Fibroblast of skin of abdomen (primary cell): Measurements from ENCODE around the gene FOXK1.
"Not testable (repeated sequence)": the region's sequence is repeated elsewhere in the genome, so short reads cannot be mapped to it uniquely, and the experiment has no call there.

ENCODE experiments used
- DNase-seq: peaks from one replicate; pipeline ENCODE4 v3.0.0-alpha.2; 2013

The FOXK1 gene

GRCh38 chr7:4787947-4788626, 106.0 kb downstream of the FOXK1 start:
- no peak for DNase-seq

- no peak for DNase-seq
Observed at GRCh38 chr7:4788627-4789189, 106.6 kb downstream of the FOXK1 start.

- no peak for DNase-seq
Observed at GRCh38 chr7:4789194-4790077, 107.3 kb downstream of the FOXK1 start.

GRCh38 chr7:4790078-4790465, 108.0 kb downstream of the FOXK1 start:
- no peak for DNase-seq

DNA sequence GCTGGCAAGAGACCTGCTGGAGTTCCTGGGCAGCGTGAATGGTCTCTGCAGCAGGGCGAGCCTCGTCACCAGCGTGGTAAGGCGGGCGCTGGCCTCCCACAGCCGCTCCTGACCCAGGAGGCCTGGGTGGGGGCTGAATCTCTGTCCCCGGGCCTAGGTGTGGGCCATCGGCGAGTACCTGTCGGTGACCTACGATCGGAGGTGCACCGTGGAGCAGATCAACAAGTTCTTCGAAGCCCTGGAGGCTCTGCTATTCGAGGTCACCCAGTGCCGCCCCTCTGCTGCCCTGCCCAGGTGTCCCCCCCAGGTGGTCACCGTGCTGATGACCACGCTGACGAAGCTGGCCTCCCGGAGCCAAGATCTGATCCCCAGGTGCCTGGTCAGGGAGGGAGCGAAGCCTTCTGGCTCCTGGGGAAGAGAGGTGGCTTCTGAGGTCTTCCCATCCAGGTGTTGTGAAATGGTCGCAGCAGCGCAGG, 108.5 kb downstream of the FOXK1 start:
- no peak for DNase-seq

- DNase-seq: no peak
Observed at GRCh38 chr7:4791101-4791737, 109.1 kb downstream of the FOXK1 start.

DNA sequence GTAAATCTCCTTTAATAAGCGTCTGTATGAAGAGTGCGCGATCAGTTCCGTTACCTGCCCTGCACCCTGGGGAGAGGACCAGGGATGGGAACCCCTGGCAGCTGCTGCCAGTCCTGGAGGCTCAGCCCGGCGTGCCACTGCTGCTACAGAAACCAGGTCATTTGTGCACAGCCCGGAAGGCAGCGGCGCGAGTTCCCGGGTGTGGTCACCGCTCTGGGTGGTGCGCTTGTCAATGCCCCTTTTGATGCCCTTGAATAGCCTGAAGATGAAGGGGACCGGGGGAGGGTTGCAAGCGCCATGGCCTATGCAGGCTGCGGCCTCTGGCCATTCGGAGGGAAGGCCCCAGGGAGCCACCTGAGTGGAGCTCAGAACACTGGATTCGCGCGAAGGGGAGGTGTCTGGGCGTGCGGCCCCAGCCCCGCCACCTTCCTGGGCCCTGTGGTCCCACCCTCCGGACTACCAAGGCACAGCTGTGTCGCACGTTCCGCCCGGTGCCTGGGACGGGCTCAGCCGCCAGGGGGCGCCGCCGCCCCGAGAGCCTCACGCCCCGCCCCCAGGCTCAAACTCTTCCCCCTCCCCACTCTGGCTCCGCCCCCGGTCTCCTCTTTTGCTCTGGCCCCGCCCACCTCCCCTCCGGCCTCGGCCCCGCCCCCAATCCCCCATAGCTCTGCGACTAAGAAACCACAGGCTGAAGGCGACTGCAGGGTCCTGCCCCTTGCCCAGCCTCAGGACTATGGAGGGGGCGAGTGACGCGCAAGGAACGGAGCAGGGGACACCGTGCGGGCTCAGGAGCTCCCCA, 109.8 kb downstream of the FOXK1 start:
- peak; percentile 63 for DNase-seq

DNA sequence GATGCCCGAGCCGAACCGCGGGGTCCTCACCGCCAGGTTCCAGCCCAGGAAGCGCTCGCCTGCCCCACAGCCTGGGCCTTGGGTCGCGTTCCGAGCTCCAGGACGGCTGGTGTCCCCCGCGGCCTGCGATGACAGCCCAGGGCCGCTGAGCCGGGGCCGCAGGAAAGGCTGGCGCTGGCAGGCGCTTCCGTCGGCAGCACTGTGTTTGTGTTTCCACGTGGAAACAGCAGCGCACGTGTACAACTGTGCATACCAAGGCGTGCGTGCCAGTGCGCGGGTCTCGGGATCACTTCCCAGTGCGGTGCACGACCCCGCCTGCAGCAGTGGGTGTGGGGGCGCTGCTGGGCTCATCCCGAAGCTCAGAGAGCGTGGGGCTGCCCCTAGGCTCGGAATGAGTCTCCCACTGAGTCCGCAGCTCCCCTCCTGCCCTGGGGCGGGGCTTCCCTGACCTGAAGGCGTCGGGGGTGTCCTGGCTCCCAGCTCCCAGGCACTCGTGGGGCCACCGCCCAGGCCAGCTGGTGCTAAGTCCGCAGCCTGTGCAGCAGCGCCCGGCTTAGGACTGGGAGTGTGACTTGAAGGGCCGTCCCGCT, 110.5 kb downstream of the FOXK1 start:
- peak; percentile 20 for DNase-seq

DNA sequence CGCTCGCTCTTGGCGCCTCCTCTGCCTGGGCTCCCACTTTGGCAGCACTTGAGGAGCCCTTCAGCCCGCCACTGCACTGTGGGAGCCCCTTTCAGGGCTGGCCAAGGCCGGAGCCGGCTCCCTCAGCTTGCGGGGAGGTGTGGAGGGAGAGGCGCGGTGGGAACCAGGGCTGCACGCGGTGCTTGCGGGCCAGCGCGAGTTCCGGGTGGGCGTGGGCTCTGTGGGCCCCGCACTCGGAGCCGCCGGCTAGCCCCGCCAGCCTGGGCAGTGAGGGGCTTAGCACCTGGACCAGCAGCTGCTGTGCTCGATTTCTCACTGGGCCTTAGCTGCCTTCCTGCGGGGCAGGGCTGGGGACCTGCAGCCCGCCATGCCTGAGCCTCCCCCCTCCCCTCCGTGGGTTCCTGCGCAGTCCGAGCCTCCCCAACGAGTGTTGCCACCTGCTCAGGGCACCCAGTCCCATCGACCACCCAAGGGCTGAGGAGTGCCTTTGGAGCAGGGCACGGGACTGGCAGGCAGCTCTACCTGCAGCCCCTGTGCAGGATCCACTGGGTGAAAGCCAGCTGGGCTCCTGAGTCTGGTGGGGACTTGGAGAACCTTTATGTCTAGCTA, 111.4 kb downstream of the FOXK1 start:
- not testable (repeated sequence) for DNase-seq

GRCh38 chr7:4794171-4794570, 112.1 kb downstream of the FOXK1 start:
- not testable (repeated sequence) for DNase-seq

GRCh38 chr7:4794591-4795350, 112.7 kb downstream of the FOXK1 start:
- peak; percentile 18 for DNase-seq

- DNase-seq: no peak
Observed at GRCh38 chr7:4796453-4796852, 114.4 kb downstream of the FOXK1 start.

- no peak for DNase-seq
Observed at GRCh38 chr7:4797858-4798705, 116.0 kb downstream of the FOXK1 start.

DNA sequence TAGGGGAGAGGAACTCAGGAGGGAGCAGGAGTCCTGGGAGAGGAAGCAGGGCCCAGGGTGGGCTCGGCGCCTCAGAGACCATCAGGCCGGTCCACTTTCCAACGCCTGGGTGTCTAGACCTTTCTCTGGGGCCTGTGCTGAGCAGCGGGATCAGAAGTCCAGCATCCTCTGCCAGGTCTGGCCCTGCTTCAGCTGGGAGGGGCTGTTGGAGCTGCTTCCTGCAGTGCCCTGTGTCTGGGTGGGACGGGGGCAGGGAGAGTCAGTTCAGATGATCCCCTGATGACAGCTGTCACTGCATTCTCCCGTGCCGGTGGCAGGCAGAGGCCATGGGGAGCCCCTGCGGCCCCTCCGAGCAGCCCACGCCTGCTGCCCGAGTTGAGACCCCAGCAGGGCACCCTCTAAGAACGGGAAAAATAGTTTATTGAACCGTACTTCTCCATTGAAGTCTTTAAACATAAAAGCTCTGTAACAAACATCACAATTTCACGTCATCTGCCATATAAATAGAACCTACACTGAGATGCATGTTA, 116.7 kb downstream of the FOXK1 start:
- DNase-seq: no peak

DNA sequence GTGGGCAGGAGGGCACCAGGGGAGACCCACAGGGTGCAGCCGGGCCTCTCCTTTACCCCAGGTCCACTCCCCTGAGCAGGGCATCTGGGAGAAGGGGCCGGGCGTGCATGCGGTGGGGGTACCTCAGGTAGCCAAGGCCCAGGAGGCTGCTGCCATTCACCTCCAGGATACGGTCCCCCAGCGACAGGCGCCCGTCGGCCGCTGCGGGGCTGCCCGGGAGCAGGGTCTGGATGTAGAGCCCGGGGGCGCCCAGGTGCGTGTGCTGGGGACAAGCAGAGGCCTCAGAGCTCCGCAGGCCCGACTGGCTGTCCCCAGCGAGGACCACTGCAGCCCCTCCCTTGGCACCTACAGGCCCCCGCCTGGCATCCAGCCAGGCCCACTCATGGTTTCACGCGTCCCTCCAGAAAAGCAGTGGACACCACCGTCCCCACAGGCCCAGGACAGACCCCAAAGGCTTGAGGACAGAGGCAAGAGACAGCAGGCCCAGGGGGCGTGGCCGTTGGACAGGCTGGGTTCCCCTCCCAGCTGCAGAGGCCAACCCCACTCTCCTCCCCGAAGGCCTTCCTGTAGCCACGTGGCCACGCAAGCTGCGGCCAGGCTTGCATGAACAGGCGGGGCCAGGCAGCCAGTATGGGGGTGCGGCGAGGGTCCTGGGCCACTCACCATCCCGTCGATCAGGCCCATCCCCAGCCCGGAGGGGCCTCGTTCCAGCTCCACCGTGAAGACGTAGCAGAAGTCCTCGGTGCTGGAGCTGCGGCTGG, 117.6 kb downstream of the FOXK1 start:
- no peak for DNase-seq

GRCh38 chr7:4800487-4800886, 118.4 kb downstream of the FOXK1 start:
- no peak for DNase-seq

- DNase-seq: no peak
Observed at GRCh38 chr7:4800926-4801838, 119.1 kb downstream of the FOXK1 start.
